HEK293 (cell line): Measurements from ENCODE around the gene ISOC2.

Source experiments
- BCL11A ChIP-seq: fragments of 450-650 bp; formaldehyde crosslinking; IDR thresholded peaks from 2 replicates; pipeline ENCODE4 v1.5.1; 2016; ENCODE audit warnings: low read depth, missing biosample characterization, missing genetic modification characterization
- ZNF121 ChIP-seq: fragments of 450-650 bp; formaldehyde crosslinking; IDR thresholded peaks from 2 replicates; pipeline ENCODE4 v1.5.1; 2016; ENCODE audit warnings: missing biosample characterization, missing genetic modification characterization
- ZNF23 ChIP-seq: fragments of 450-650 bp; formaldehyde crosslinking; IDR thresholded peaks from 2 replicates; pipeline ENCODE4 v1.5.1; 2016; ENCODE audit warnings: missing biosample characterization, missing genetic modification characterization, borderline replicate concordance
- ZNF600 ChIP-seq: fragments of 450-650 bp; formaldehyde crosslinking; IDR thresholded peaks from 2 replicates; pipeline ENCODE4 v1.5.1; 2016; ENCODE audit warnings: missing biosample characterization, missing genetic modification characterization
- ZSCAN30 ChIP-seq: fragments of 450-650 bp; IDR thresholded peaks from 2 replicates; pipeline ENCODE4 v1.5.1; 2018; ENCODE audit warnings: missing biosample characterization, mild to moderate bottlenecking, missing genetic modification characterization, moderate library complexity
- TF ChIP-seq, protein P1 (sequence below): fragments of 450-650 bp; formaldehyde crosslinking; IDR thresholded peaks from 2 replicates; pipeline ENCODE4 v1.5.1; 2016; ENCODE audit warnings: missing biosample characterization, missing genetic modification characterization

GRCh38 chr19:55434356-55434919, 27.0 kb downstream of the ISOC2 start:
- TF ChIP-seq, protein P1, sequence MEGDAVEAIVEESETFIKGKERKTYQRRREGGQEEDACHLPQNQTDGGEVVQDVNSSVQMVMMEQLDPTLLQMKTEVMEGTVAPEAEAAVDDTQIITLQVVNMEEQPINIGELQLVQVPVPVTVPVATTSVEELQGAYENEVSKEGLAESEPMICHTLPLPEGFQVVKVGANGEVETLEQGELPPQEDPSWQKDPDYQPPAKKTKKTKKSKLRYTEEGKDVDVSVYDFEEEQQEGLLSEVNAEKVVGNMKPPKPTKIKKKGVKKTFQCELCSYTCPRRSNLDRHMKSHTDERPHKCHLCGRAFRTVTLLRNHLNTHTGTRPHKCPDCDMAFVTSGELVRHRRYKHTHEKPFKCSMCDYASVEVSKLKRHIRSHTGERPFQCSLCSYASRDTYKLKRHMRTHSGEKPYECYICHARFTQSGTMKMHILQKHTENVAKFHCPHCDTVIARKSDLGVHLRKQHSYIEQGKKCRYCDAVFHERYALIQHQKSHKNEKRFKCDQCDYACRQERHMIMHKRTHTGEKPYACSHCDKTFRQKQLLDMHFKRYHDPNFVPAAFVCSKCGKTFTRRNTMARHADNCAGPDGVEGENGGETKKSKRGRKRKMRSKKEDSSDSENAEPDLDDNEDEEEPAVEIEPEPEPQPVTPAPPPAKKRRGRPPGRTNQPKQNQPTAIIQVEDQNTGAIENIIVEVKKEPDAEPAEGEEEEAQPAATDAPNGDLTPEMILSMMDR (tag by site-specific recombination): no peak
- TF ChIP-seq ZNF23 (tag by site-specific recombination) (no peak), ZSCAN30 (no peak), ZNF600 (tag by site-specific recombination) (no peak), BCL11A (tag by site-specific recombination) (no peak), ZNF121 (tag by site-specific recombination) (no peak)
